ENCODE measurements around the gene CYTH2.

DNA sequence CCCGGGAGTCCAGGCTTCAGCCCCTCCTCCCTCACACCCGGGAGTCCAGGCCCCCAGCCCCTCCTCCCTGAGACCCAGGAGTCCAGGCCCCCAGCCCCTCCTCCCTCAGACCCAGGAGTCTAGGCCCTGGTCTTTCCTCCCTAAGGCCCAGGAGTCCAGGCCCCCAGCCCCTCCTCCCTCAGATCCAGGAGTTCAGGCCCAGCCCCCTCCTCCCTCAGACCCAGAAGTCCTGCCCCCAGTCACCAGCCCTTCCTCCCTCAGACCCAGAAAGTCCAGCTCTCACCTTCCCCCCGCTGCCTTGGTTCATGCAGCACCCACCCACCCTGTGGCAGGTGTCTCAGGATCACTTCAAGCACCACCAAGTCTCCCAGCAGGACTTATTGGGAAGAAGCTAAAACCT, 14.1 kb downstream of the CYTH2 start:
- no peak for TF ChIP-seq ZNF423 (CRISPR knock-in tag; IDR thresholded peaks at IDR 0.05)
- TF ChIP-seq, protein P1, sequence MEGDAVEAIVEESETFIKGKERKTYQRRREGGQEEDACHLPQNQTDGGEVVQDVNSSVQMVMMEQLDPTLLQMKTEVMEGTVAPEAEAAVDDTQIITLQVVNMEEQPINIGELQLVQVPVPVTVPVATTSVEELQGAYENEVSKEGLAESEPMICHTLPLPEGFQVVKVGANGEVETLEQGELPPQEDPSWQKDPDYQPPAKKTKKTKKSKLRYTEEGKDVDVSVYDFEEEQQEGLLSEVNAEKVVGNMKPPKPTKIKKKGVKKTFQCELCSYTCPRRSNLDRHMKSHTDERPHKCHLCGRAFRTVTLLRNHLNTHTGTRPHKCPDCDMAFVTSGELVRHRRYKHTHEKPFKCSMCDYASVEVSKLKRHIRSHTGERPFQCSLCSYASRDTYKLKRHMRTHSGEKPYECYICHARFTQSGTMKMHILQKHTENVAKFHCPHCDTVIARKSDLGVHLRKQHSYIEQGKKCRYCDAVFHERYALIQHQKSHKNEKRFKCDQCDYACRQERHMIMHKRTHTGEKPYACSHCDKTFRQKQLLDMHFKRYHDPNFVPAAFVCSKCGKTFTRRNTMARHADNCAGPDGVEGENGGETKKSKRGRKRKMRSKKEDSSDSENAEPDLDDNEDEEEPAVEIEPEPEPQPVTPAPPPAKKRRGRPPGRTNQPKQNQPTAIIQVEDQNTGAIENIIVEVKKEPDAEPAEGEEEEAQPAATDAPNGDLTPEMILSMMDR (IDR thresholded peaks at IDR 0.05) = no peak
- TF ChIP-seq JUN (CRISPR knock-in tag; IDR thresholded peaks at IDR 0.05) = no peak
- TF ChIP-seq TEAD1 (CRISPR knock-in tag; IDR thresholded peaks at IDR 0.05) = no peak
- TF ChIP-seq, protein P2, sequence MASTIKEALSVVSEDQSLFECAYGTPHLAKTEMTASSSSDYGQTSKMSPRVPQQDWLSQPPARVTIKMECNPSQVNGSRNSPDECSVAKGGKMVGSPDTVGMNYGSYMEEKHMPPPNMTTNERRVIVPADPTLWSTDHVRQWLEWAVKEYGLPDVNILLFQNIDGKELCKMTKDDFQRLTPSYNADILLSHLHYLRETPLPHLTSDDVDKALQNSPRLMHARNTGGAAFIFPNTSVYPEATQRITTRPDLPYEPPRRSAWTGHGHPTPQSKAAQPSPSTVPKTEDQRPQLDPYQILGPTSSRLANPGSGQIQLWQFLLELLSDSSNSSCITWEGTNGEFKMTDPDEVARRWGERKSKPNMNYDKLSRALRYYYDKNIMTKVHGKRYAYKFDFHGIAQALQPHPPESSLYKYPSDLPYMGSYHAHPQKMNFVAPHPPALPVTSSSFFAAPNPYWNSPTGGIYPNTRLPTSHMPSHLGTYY (CRISPR knock-in tag; IDR thresholded peaks at IDR 0.05) = no peak
- TF ChIP-seq, protein P3, sequence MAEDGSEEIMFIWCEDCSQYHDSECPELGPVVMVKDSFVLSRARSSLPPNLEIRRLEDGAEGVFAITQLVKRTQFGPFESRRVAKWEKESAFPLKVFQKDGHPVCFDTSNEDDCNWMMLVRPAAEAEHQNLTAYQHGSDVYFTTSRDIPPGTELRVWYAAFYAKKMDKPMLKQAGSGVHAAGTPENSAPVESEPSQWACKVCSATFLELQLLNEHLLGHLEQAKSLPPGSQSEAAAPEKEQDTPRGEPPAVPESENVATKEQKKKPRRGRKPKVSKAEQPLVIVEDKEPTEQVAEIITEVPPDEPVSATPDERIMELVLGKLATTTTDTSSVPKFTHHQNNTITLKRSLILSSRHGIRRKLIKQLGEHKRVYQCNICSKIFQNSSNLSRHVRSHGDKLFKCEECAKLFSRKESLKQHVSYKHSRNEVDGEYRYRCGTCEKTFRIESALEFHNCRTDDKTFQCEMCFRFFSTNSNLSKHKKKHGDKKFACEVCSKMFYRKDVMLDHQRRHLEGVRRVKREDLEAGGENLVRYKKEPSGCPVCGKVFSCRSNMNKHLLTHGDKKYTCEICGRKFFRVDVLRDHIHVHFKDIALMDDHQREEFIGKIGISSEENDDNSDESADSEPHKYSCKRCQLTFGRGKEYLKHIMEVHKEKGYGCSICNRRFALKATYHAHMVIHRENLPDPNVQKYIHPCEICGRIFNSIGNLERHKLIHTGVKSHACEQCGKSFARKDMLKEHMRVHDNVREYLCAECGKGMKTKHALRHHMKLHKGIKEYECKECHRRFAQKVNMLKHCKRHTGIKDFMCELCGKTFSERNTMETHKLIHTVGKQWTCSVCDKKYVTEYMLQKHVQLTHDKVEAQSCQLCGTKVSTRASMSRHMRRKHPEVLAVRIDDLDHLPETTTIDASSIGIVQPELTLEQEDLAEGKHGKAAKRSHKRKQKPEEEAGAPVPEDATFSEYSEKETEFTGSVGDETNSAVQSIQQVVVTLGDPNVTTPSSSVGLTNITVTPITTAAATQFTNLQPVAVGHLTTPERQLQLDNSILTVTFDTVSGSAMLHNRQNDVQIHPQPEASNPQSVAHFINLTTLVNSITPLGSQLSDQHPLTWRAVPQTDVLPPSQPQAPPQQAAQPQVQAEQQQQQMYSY (CRISPR knock-in tag; IDR thresholded peaks at IDR 0.05) = no peak
- no peak for TF ChIP-seq CREB1 (CRISPR knock-in tag; IDR thresholded peaks at IDR 0.05)
- no peak for TF ChIP-seq FOXJ3 (CRISPR knock-in tag; IDR thresholded peaks at IDR 0.05; ENCODE audit: borderline replicate concordance)
- no peak for TF ChIP-seq EMX1 (CRISPR knock-in tag; IDR thresholded peaks at IDR 0.05)
- TF ChIP-seq, protein P4, sequence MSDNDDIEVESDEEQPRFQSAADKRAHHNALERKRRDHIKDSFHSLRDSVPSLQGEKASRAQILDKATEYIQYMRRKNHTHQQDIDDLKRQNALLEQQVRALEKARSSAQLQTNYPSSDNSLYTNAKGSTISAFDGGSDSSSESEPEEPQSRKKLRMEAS (CRISPR knock-in tag; IDR thresholded peaks at IDR 0.05) = no peak

Measured in WTC11 (cell line).